Measurements from ENCODE around the gene ZBTB25. TPM values are rescaled to one million over a fixed set of nuclear protein-coding genes. Genes with fewer than 3 reads are reported as not detected.

The ZBTB25 gene
- total and polyA plus RNA-seq, 10 of the 15 experiments (the other 5 are each of a cell fraction or from before 2014, with no cell fraction given): 4.1 to 33.9 (median 9.7) TPM

DNA sequence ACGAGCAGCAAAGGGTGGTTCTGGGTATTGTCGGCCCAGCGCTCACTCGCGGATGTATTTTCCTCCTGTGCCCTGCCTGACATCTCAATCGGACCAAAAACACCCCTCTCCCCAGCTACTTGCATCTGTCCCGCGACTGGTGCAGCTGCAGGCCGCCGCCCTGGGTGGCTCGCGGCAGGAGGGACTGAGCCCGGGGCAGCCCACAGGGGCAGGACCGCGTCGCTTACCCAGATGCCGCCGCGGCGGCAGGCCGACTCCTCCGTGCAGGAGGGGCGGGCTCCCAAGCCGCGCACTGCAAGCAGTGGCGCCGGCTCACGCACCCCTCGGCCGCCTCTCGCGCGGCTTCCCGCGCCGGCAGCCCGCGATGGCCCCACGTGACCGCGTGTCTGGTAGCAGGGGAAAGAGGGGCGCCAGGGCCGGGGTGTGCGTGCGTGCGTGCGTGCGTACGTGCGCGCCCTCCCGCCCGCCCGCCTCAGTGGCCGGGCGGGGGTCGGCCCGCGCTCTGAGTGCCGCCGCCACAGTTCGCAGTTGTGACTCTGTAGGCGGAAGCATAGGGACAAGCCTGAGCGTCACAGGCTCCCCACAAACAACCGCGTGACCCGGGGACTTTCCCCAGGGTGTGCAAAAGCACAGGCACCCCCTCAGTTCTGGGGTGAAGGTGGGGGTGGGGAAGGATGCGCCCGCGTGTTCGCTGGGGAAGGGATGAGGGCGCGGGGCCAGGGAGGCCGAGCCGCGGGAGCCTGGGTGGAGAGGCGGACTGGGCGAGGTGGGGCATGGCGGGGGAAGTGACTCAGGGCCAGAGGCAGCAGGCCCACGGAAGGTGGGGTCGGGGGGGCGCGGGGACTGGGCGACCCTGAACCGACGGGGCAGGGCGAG, at the start of gene ZBTB25 (continued):
- TF ChIP-seq MEF2B (IDR thresholded peaks at IDR 0.05; ENCODE audit: partially characterized antibody, poor library complexity, severe bottlenecking): peak; percentile 43
- TF ChIP-seq POLR2AphosphoS2 (IDR thresholded peaks at IDR 0.05; ENCODE audit: low read depth, low read length): peak; percentile 80
- TF ChIP-seq, protein P1, sequence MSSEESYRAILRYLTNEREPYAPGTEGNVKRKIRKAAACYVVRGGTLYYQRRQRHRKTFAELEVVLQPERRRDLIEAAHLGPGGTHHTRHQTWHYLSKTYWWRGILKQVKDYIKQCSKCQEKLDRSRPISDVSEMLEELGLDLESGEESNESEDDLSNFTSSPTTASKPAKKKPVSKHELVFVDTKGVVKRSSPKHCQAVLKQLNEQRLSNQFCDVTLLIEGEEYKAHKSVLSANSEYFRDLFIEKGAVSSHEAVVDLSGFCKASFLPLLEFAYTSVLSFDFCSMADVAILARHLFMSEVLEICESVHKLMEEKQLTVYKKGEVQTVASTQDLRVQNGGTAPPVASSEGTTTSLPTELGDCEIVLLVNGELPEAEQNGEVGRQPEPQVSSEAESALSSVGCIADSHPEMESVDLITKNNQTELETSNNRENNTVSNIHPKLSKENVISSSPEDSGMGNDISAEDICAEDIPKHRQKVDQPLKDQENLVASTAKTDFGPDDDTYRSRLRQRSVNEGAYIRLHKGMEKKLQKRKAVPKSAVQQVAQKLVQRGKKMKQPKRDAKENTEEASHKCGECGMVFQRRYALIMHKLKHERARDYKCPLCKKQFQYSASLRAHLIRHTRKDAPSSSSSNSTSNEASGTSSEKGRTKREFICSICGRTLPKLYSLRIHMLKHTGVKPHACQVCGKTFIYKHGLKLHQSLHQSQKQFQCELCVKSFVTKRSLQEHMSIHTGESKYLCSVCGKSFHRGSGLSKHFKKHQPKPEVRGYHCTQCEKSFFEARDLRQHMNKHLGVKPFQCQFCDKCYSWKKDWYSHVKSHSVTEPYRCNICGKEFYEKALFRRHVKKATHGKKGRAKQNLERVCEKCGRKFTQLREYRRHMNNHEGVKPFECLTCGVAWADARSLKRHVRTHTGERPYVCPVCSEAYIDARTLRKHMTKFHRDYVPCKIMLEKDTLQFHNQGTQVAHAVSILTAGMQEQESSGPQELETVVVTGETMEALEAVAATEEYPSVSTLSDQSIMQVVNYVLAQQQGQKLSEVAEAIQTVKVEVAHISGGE (CRISPR knock-in tag; IDR thresholded peaks at IDR 0.05): peak; percentile 69
- TF ChIP-seq PAX5 (IDR thresholded peaks at IDR 0.05; ENCODE audit: borderline replicate concordance, low read depth, low read length): no peak
- no peak for TF ChIP-seq FOXM1 (IDR thresholded peaks at IDR 0.05; ENCODE audit: low read depth, low read length)
- TF ChIP-seq, protein P2, sequence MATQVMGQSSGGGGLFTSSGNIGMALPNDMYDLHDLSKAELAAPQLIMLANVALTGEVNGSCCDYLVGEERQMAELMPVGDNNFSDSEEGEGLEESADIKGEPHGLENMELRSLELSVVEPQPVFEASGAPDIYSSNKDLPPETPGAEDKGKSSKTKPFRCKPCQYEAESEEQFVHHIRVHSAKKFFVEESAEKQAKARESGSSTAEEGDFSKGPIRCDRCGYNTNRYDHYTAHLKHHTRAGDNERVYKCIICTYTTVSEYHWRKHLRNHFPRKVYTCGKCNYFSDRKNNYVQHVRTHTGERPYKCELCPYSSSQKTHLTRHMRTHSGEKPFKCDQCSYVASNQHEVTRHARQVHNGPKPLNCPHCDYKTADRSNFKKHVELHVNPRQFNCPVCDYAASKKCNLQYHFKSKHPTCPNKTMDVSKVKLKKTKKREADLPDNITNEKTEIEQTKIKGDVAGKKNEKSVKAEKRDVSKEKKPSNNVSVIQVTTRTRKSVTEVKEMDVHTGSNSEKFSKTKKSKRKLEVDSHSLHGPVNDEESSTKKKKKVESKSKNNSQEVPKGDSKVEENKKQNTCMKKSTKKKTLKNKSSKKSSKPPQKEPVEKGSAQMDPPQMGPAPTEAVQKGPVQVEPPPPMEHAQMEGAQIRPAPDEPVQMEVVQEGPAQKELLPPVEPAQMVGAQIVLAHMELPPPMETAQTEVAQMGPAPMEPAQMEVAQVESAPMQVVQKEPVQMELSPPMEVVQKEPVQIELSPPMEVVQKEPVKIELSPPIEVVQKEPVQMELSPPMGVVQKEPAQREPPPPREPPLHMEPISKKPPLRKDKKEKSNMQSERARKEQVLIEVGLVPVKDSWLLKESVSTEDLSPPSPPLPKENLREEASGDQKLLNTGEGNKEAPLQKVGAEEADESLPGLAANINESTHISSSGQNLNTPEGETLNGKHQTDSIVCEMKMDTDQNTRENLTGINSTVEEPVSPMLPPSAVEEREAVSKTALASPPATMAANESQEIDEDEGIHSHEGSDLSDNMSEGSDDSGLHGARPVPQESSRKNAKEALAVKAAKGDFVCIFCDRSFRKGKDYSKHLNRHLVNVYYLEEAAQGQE (IDR thresholded peaks at IDR 0.05; ENCODE audit: low read depth, low read length): no peak
- peak; percentile 46; the same call in 1 of the 2 replicates for TF ChIP-seq BACH1 (IDR thresholded peaks at IDR 0.05; ENCODE audit: borderline replicate concordance)
- TF ChIP-seq, protein P3, sequence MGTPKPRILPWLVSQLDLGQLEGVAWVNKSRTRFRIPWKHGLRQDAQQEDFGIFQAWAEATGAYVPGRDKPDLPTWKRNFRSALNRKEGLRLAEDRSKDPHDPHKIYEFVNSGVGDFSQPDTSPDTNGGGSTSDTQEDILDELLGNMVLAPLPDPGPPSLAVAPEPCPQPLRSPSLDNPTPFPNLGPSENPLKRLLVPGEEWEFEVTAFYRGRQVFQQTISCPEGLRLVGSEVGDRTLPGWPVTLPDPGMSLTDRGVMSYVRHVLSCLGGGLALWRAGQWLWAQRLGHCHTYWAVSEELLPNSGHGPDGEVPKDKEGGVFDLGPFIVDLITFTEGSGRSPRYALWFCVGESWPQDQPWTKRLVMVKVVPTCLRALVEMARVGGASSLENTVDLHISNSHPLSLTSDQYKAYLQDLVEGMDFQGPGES (IDR thresholded peaks at IDR 0.05): no peak; the same call in 1 of the 2 replicates
- TF ChIP-seq SMC3 (IDR thresholded peaks at IDR 0.05; ENCODE audit: borderline replicate concordance, low read length): no peak
- peak; percentile 59; the same call in 1 of the 2 replicates for TF ChIP-seq BCL11A (IDR thresholded peaks at IDR 0.05; ENCODE audit: low read depth, low read length)
- no peak for TF ChIP-seq RAD21 (IDR thresholded peaks at IDR 0.05; ENCODE audit: insufficient read depth, low read depth, low read length)
- TF ChIP-seq NRF1 (conservative IDR thresholded peaks at IDR 0.05; ENCODE audit: low read depth, low read length): peak; percentile 28; the same call in 1 of the 2 replicates
- TF ChIP-seq SIX5 (IDR thresholded peaks at IDR 0.05; ENCODE audit: low read depth, low read length, severe bottlenecking): no peak
- no peak for TF ChIP-seq NFXL1 (IDR thresholded peaks at IDR 0.05; ENCODE audit: borderline replicate concordance)
- TF ChIP-seq, protein P4, sequence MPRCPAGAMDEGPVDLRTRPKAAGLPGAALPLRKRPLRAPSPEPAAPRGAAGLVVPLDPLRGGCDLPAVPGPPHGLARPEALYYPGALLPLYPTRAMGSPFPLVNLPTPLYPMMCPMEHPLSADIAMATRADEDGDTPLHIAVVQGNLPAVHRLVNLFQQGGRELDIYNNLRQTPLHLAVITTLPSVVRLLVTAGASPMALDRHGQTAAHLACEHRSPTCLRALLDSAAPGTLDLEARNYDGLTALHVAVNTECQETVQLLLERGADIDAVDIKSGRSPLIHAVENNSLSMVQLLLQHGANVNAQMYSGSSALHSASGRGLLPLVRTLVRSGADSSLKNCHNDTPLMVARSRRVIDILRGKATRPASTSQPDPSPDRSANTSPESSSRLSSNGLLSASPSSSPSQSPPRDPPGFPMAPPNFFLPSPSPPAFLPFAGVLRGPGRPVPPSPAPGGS (IDR thresholded peaks at IDR 0.05; ENCODE audit: borderline replicate concordance, insufficient read depth, low read depth, low read length, poor library complexity, severe bottlenecking): peak; percentile 83
- TF ChIP-seq NFIC (IDR thresholded peaks at IDR 0.05; ENCODE audit: low read depth, low read length): no peak; the same call in 1 of the 2 replicates
- peak; percentile 86; the same call in 1 of the 2 replicates for TF ChIP-seq CHD1 (IDR thresholded peaks at IDR 0.05; ENCODE audit: low read depth, low read length)
- peak; percentile 52 to 57; a peak in 2 of 3 replicates for TF ChIP-seq EGR1 (IDR thresholded peaks at IDR 0.05; ENCODE audit: borderline replicate concordance in 1 of 2, low read depth in 2 of 2, low read length in 2 of 2)
- TF ChIP-seq ATF7 (IDR thresholded peaks at IDR 0.05; ENCODE audit: low read depth): no peak

Measured in GM12878 (cell line).